ENCODE results near the gene GLIS1.

Gene GLIS1

GRCh38 chr1:53517821-53518352, 221.1 kb downstream of the GLIS1 start:
- no peak for DNase-seq

GRCh38 chr1:53517109-53517508, 221.9 kb downstream of the GLIS1 start:
- DNase-seq, result no peak

GRCh38 chr1:53516181-53516580, 222.8 kb downstream of the GLIS1 start:
- DNase-seq, result no peak

- DNase-seq, result no peak
Observed at GRCh38 chr1:53514436-53514835, 224.5 kb downstream of the GLIS1 start.

- DNase-seq, result no peak
Observed at GRCh38 chr1:53513846-53514245, 225.1 kb downstream of the GLIS1 start.

GRCh38 chr1:53512807-53513755, 225.9 kb downstream of the GLIS1 start:
- DNase-seq, result peak; percentile 82

GRCh38 chr1:53511933-53512806, 226.8 kb downstream of the GLIS1 start:
- peak; percentile 88 for DNase-seq

GRCh38 chr1:53511323-53511932, 227.5 kb downstream of the GLIS1 start:
- no peak for DNase-seq

GRCh38 chr1:53510215-53510614, 228.7 kb downstream of the GLIS1 start:
- no peak for DNase-seq

GRCh38 chr1:53509775-53510174, 229.2 kb downstream of the GLIS1 start:
- no peak for DNase-seq

GRCh38 chr1:53508991-53509666, 229.8 kb downstream of the GLIS1 start:
- no peak for DNase-seq

GRCh38 chr1:53508056-53508990, 230.6 kb downstream of the GLIS1 start:
- DNase-seq, result no peak

- no peak for DNase-seq
Observed at GRCh38 chr1:53507116-53507820, 231.7 kb downstream of the GLIS1 start.

GRCh38 chr1:53506355-53507050, 232.5 kb downstream of the GLIS1 start:
- no peak for DNase-seq

- no peak for DNase-seq
Observed at GRCh38 chr1:53505891-53506290, 233.1 kb downstream of the GLIS1 start.

- DNase-seq, result peak; percentile 52
Observed at GRCh38 chr1:53505401-53505800, 233.6 kb downstream of the GLIS1 start.

- no peak for DNase-seq
Observed at GRCh38 chr1:53504901-53505300, 234.1 kb downstream of the GLIS1 start.

GRCh38 chr1:53503433-53504217, 235.3 kb downstream of the GLIS1 start:
- DNase-seq, result no peak

Measured in NCI-H2029 (cell line).